Measurements from ENCODE around the gene BRINP3. TPM values are rescaled to one million over a fixed set of nuclear protein-coding genes. Genes with fewer than 3 reads are reported as not detected.

BRINP3 gene
- total and polyA plus RNA-seq, 9 of the 15 experiments (the other 6 are each of a cell fraction or from before 2014, with no cell fraction given), result 0.09 to 0.75 (median 0.19) TPM; not detected in 1

GRCh38 chr1:190207733-190208132, 269.9 kb downstream of the BRINP3 start:
- Histone ChIP-seq H3K36me3 (ENCODE audit: control insufficient read depth, insufficient read depth, low read length) (no peaks in the 10 kb centered on the region), H3K79me2 (ENCODE audit: control insufficient read depth, insufficient read depth, low read length) (no peaks in the 10 kb centered on the region), H3K4me1 (replicated peaks in 1 of 2; ENCODE audit: control insufficient read depth in 2 of 2, insufficient read depth in 2 of 2, low read length in 2 of 2) (no peaks in the 10 kb centered on the region), H3K27me3 (ENCODE audit: control insufficient read depth in 2 of 2, insufficient read depth in 2 of 2, low read length in 2 of 2) (no peaks in the 10 kb centered on the region), H4K20me1 (replicated peaks; ENCODE audit: control insufficient read depth, insufficient read depth, low read length) (no peaks in the 10 kb centered on the region), H3K9me1 (ENCODE audit: control insufficient read depth, insufficient read depth, low read length) (no peaks in the 10 kb centered on the region), H3K9me3 (replicated peaks; ENCODE audit: control insufficient read depth, insufficient read depth, low read depth, low read length) (no peaks in the 10 kb centered on the region; the same call in 1 of the 2 replicates), H3K9ac (ENCODE audit: insufficient read depth in 1 of 2, low read depth in 2 of 2, low read length in 2 of 2) (no peak overlapping the region), H3K4me3 (no peak overlapping the region), H2AFZ (ENCODE audit: low read depth, low read length) (no peak overlapping the region), H3K4me2 (ENCODE audit: insufficient read depth, low read length) (no peak overlapping the region), H3K27ac (ENCODE audit: extremely low read depth, low read depth, low read length) (no peak overlapping the region)
- peak; percentile 50 for TF ChIP-seq CEBPB (tag; IDR thresholded peaks at IDR 0.05)
- no peak for TF ChIP-seq NKRF (IDR thresholded peaks at IDR 0.05; ENCODE audit: borderline replicate concordance)
- no peak for TF ChIP-seq CEBPG (CRISPR knock-in tag; IDR thresholded peaks at IDR 0.05)
- TF ChIP-seq CEBPG (tag; conservative IDR thresholded peaks at IDR 0.05 in 1 of 2, IDR thresholded peaks at IDR 0.05 in 1 of 2), result 0 out of 4 replicates have a peak, but pooled peaks of 1 of the 2 experiments have one; percentile 22
- no peak for TF ChIP-seq ZNF316 (IDR thresholded peaks at IDR 0.05)
- in situ Hi-C loops (cut with MboI) (no loop called here), intact Hi-C loops (cut with micrococcal nuclease) (no loop called here)
- 0% methylated on average over 4 of the region's 4 CpGs for WGBS (ENCODE audit: insufficient coverage, low coverage, missing lambda C conversion rate)
- DNase-seq (ENCODE audit: extremely low read depth in 1 of 4, low spot score in 3 of 4) (no peak), ATAC-seq (no peak), FAIRE-seq (no peak)
- BruUV-seq (replicated peaks), result no TSS peak
- ChIA-PET POLR2A (no interaction called here), CTCF (ENCODE audit: low intra/inter-chr PET ratio) (no interaction called here)
